Activated CD8-positive, alpha-beta T cell treated with anti-CD3 and anti-CD28 coated beads, Interleukin-2, amount 10 ng/mL, durations not matched to agents 7 days and 5 days (primary cell): ENCODE measurements around the gene LITAF. TPM values are rescaled to one million over a fixed set of nuclear protein-coding genes. Genes with fewer than 3 reads are reported as not detected.
A peak's percentile ranks its signal among the peaks of the same experiment; 100 is the strongest.
"Not testable (repeated sequence)": the region's sequence is repeated elsewhere in the genome, so short reads cannot be mapped to it uniquely, and the experiment has no call there.

Experiments
- ATAC-seq: fragments of 150-1000 bp; cut with Tn5 transposase; one replicate; pipeline ENCODE4 v1.10.0; 2021; ENCODE audit warnings: moderate library complexity
- CTCF ChIA-PET: fragments of 350-600 bp; sonication (Branson Sonifier 250); formaldehyde crosslinking; loops from one replicate; lab custom pipeline; 2021; ENCODE audit warnings: antibody characterized with exemption; lab: Charles Lee
- POLR2A ChIA-PET: fragments of 350-600 bp; sonication (Branson Sonifier 250); formaldehyde crosslinking; loops from one replicate; lab custom pipeline; 2021; ENCODE audit warnings: antibody characterized with exemption; lab: Charles Lee
- DNase-seq: peaks from one replicate; pipeline ENCODE4 v3.0.0-alpha.2; 2020
- H3K27ac Mint-ChIP-seq: one replicate; pipeline ENCODE4 v1.8.0; 2021; ENCODE audit warnings: mild to moderate bottlenecking, mixed read lengths
- H3K27me3 Mint-ChIP-seq: one replicate; pipeline ENCODE4 v1.8.0; 2021; ENCODE audit warnings: low read depth, mixed read lengths
- H3K36me3 Mint-ChIP-seq: one replicate; pipeline ENCODE4 v1.8.0; 2021; ENCODE audit warnings: low read depth, mixed read lengths
- H3K4me1 Mint-ChIP-seq: one replicate; pipeline ENCODE4 v1.8.0; 2021; ENCODE audit warnings: low read depth, mixed read lengths
- H3K4me3 Mint-ChIP-seq: one replicate; pipeline ENCODE4 v1.8.0; 2021; ENCODE audit warnings: mild to moderate bottlenecking, mixed read lengths
- H3K9me3 Mint-ChIP-seq: one replicate; pipeline ENCODE4 v1.8.0; 2022; ENCODE audit warnings: mixed read lengths; ENCODE audit not compliant: insufficient read depth
- total RNA-seq, 2 experiments: library from RNA; stranded (reverse); gene quantifications; one replicate each; pipeline ENCODE4 v1.2.3, GENCODE V29; 2021

LITAF gene
- total RNA-seq, 2 experiments from 2014 or later, result 79.4 to 80.5 TPM

GRCh38 chr16:11609474-11610120 is 22.9 kb upstream of the LITAF start:
- no peak overlapping the region for H3K27ac Mint-ChIP-seq
- ATAC-seq (no peak), DNase-seq (no peak)
- H3K4me1 Mint-ChIP-seq, result peaks cover 35% of the 10 kb centered on the region
- H3K4me3 Mint-ChIP-seq, result no peak overlapping the region
- H3K9me3 Mint-ChIP-seq, result no peaks in the 10 kb centered on the region
- CTCF ChIA-PET, result interaction anchor here (0.8 kb wide), 1 partner anchor 202 kb away, joined by 4 read pairs; no protein-coding TSS in a partner anchor
- H3K36me3 Mint-ChIP-seq, result no peaks in the 10 kb centered on the region
- POLR2A ChIA-PET, result no interaction called here
- H3K27me3 Mint-ChIP-seq, result peaks cover 9% of the 10 kb centered on the region

- DNase-seq (no peak), ATAC-seq (no peak)
- Mint-ChIP-seq H3K9me3 (no peaks in the 10 kb centered on the region), H3K36me3 (no peaks in the 10 kb centered on the region), H3K27ac (no peak overlapping the region), H3K4me1 (peaks cover 25% of the 10 kb centered on the region), H3K27me3 (peaks cover 9% of the 10 kb centered on the region), H3K4me3 (no peak overlapping the region)
- CTCF ChIA-PET, result interaction anchor here (2.1 kb wide), 1 partner anchor 74 kb away, joined by 6 read pairs; no protein-coding TSS in a partner anchor
- POLR2A ChIA-PET, result no interaction called here
Observed at GRCh38 chr16:11605891-11606290, 19.2 kb upstream of the LITAF start.

DNA sequence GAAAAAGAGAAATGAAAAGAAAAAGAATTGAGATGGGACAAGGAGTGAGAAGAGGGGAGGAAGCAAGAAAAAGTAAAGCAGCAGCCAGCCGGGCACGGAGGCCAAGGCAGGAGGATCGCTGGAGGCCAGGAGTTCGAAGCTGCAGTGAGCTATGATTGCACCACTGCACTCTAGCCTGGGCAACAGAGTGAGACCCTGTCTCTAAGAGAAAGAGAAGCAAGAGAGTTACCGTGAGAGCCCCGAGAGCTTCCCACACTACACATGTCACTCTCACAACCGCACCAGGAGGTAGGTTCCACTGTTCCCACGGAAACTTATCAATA is 18.8 kb upstream of the LITAF start:
- Mint-ChIP-seq H3K9me3 (no peaks in the 10 kb centered on the region), H3K4me1 (peaks cover 24% of the 10 kb centered on the region), H3K27ac (no peak overlapping the region), H3K27me3 (peaks cover 7% of the 10 kb centered on the region), H3K4me3 (no peak overlapping the region), H3K36me3 (no peaks in the 10 kb centered on the region)
- ATAC-seq, result no peak
- ChIA-PET CTCF (interaction anchor here (2.1 kb wide), 1 partner anchor 73 kb away, joined by 6 read pairs; no protein-coding TSS in a partner anchor), POLR2A (no interaction called here)
- no peak for DNase-seq

DNA sequence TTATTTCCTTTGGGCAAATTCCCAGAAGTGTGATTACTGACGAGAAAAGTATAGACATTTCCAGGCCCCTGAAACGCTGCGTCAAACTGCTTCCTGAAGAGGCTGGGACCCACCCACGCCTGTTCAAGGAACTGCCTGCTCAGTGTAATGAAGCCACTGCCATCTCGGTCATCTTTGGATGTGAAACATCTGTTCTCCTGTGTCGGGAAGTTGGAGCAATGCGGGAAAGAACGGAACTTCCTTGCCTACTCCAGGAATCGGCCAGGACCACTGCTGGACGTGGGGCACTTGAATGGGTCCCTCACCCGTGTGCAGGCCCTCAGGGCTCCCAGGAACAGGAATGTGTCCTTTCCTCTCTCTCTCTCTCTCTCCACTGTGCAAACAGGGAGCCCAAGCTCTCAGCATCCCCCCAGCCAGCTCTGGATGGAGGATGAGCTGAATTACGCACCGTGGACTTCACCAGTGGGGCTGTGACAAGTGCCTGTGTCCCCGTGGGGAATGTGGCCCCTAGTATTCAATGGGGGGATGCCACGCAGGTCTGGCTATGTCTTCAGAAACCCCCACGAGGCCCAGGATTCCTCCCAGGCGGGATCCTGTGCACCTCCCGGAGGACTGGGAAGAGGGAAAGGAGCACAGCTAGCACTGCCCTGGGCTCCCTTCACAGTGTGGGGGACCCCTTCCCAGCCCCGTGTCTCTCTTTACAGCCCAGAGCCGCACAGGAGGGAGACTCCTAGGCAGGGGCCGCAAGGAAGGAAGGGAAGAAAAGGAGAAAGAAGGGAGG is 18.3 kb upstream of the LITAF start:
- Mint-ChIP-seq H3K36me3 (no peaks in the 10 kb centered on the region), H3K4me1 (peaks cover 19% of the 10 kb centered on the region), H3K9me3 (no peaks in the 10 kb centered on the region), H3K27me3 (peaks cover 2% of the 10 kb centered on the region), H3K4me3 (no peak overlapping the region), H3K27ac (no peak overlapping the region)
- ATAC-seq, result no peak
- POLR2A ChIA-PET, result no interaction called here
- CTCF ChIA-PET, result no interaction called here
- DNase-seq, result no peak

GRCh38 chr16:11604296-11604695 is 17.6 kb upstream of the LITAF start:
- peaks cover 14% of the 10 kb centered on the region for H3K4me1 Mint-ChIP-seq
- CTCF ChIA-PET, result not testable (repeated sequence)

GRCh38 chr16:11603331-11603750 is 16.6 kb upstream of the LITAF start:
- Mint-ChIP-seq H3K27me3 (no peaks in the 10 kb centered on the region), H3K4me1 (peaks cover 16% of the 10 kb centered on the region), H3K9me3 (no peaks in the 10 kb centered on the region), H3K36me3 (no peaks in the 10 kb centered on the region), H3K27ac (no peak overlapping the region), H3K4me3 (no peak overlapping the region)
- ChIA-PET POLR2A (interaction anchor here (1.0 kb wide), 1 partner anchor 15 kb away, joined by 3 read pairs; no protein-coding TSS in a partner anchor), CTCF (interaction anchor here (1.5 to 2.2 kb wide), 2 partner anchors 52 to 71 kb away, joined by 3 to 8 read pairs; no protein-coding TSS in a partner anchor)
- DNase-seq (no peak), ATAC-seq (no peak)

More at GRCh38 chr16:11604296-11604695, 17.6 kb upstream of the LITAF start:
- H3K36me3 Mint-ChIP-seq, DNase-seq, H3K4me3 Mint-ChIP-seq, ATAC-seq, H3K27ac Mint-ChIP-seq, H3K27me3 Mint-ChIP-seq, H3K9me3 Mint-ChIP-seq: not testable (repeated sequence)
- POLR2A ChIA-PET, result interaction anchor here (1.0 kb wide), 1 partner anchor 14 kb away, joined by 3 read pairs; no protein-coding TSS in a partner anchor

- no peak overlapping the region for H3K27ac Mint-ChIP-seq
- H3K36me3 Mint-ChIP-seq, result no peaks in the 10 kb centered on the region
- H3K9me3 Mint-ChIP-seq, result no peaks in the 10 kb centered on the region
- DNase-seq (no peak), ATAC-seq (no peak)
- CTCF ChIA-PET, result interaction anchor here (1.5 to 2.2 kb wide), 2 partner anchors 53 to 70 kb away, joined by 3 to 8 read pairs; no protein-coding TSS in a partner anchor
- no peak overlapping the region for H3K4me3 Mint-ChIP-seq
- H3K4me1 Mint-ChIP-seq, result peaks cover 20% of the 10 kb centered on the region
- POLR2A ChIA-PET, result no interaction called here
- H3K27me3 Mint-ChIP-seq, result no peaks in the 10 kb centered on the region
Observed at GRCh38 chr16:11602321-11602720, 15.6 kb upstream of the LITAF start.

- Mint-ChIP-seq H3K4me1 (peaks cover 25% of the 10 kb centered on the region), H3K4me3 (no peak overlapping the region), H3K27me3 (no peaks in the 10 kb centered on the region), H3K36me3 (no peaks in the 10 kb centered on the region), H3K27ac (no peak overlapping the region), H3K9me3 (no peaks in the 10 kb centered on the region)
- DNase-seq, result no peak
- CTCF ChIA-PET, result interaction anchor here (1.5 to 2.2 kb wide), 2 partner anchors 53 to 70 kb away, joined by 3 to 8 read pairs; no protein-coding TSS in a partner anchor
- POLR2A ChIA-PET, result no interaction called here
- ATAC-seq, result no peak
Observed at GRCh38 chr16:11601911-11602310, 15.2 kb upstream of the LITAF start.

DNA sequence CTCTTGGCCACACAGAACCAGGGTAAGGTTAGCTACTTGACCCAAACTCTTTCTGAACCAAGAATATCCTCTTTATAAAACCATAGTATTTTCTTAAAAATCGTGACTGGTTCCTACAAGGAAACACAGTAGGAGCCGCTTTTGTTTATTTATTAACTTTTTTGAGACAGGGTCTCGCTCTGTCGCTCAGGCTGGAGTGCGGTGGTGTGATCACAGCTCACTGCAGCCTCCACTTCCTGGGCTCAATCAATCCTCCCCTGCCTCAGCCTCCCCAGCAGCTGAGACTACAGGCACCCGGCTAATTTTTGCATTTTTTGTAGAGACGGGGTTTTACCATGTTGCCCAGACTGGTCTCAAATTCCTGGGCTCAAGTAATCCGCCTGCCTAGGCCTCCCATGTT is 14.7 kb upstream of the LITAF start:
- H3K4me3 Mint-ChIP-seq, result no peak overlapping the region
- ATAC-seq (no peak), DNase-seq (no peak)
- no peaks in the 10 kb centered on the region for H3K27me3 Mint-ChIP-seq
- ChIA-PET CTCF (interaction anchor here (2.2 kb wide), 1 partner anchor 69 kb away, joined by 8 read pairs; no protein-coding TSS in a partner anchor), POLR2A (no interaction called here)
- H3K4me1 Mint-ChIP-seq, result peaks cover 25% of the 10 kb centered on the region
- H3K27ac Mint-ChIP-seq, result no peak overlapping the region
- no peaks in the 10 kb centered on the region for H3K9me3 Mint-ChIP-seq
- H3K36me3 Mint-ChIP-seq, result no peaks in the 10 kb centered on the region

DNA sequence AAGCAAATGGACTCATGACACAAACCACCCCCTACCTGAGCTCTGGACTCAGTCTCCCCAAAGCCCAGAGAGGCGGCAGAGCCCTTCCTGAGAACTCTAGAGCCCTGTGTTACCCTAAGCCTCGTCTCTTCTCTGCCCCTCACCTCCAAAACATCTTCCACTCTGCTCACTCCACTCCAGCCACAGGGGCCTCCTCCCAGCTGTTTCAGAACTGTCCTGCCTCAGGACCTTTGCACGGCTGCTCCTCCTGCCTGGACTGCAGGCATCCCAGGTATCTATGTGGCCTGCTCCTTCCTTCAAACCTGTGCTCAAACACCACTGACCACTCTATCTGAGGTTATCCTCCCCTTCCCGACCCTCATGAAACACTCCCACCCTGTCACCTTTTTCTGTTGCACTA is 12.9 kb upstream of the LITAF start:
- Mint-ChIP-seq H3K4me3 (no peak overlapping the region), H3K4me1 (peaks cover 27% of the 10 kb centered on the region), H3K9me3 (no peaks in the 10 kb centered on the region), H3K36me3 (no peaks in the 10 kb centered on the region), H3K27ac (no peak overlapping the region), H3K27me3 (no peaks in the 10 kb centered on the region)
- ATAC-seq (no peak), DNase-seq (no peak)
- CTCF ChIA-PET, result interaction anchor here (1.1 kb wide), 1 partner anchor 44 kb away, joined by 4 read pairs; no protein-coding TSS in a partner anchor
- POLR2A ChIA-PET, result interaction anchor here (0.9 kb wide), 1 partner anchor 16 kb away, joined by 3 read pairs; no protein-coding TSS in a partner anchor

DNA sequence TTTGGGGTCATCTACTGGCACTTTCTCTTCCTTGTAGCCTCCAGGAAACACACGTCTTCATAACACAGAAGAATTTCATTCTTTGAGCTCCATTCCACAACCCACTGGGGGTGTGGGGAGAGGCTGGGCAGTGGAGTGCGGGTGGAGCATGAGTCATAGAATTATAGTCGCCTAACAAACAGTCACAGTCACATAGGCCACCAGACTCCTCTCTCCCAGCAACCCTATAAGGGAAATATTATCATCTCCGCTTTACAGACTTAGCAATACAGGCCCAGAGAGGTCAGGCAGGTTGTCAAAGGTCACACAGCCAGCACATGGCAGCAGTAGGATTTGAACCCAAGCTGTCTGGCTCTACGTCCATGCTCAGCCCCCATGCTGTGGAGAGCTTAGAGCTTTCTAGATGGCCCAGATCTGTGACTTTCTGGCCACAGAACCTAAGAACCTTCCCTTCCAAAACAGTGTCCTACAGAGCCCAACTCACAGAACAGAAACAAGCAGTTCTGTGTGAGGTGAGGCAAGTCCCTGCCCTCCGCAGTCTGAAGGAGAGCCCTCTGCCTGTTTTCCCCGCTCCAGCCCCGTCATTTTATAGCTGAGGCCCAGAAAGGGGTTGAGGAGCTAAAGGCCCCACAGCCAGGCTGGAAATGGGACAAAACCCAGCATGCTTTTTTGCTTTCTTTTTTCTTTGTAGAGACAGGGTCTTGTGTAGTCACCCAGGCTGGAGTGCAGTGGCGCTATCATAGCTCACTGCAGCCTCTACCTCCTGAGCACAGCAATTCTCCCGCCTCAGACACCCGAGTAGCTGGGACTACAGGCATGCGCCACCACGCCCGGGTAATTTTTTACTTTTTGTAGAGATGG is 10.7 kb upstream of the LITAF start:
- ChIA-PET CTCF (interaction anchor here (0.8 to 2.6 kb wide), 5 partner anchors 10 to 117 kb away, joined by 3 to 11 read pairs (median 5); partner anchors contain the start of gene LITAF), POLR2A (interaction anchor here (0.6 to 1.9 kb wide), 3 partner anchors 11 to 429 kb away, joined by 3 to 10 read pairs (median 3); partner anchors contain the start of gene LITAF)
- H3K27ac Mint-ChIP-seq, result no peak overlapping the region
- no peaks in the 10 kb centered on the region for H3K27me3 Mint-ChIP-seq
- ATAC-seq (peak; percentile 56), DNase-seq (no peak)
- no peaks in the 10 kb centered on the region for H3K9me3 Mint-ChIP-seq
- H3K4me3 Mint-ChIP-seq, result no peak overlapping the region
- no peaks in the 10 kb centered on the region for H3K36me3 Mint-ChIP-seq
- peaks cover 30% of the 10 kb centered on the region for H3K4me1 Mint-ChIP-seq
